ENCODE data around the gene DUOXA2.

The DUOXA2 gene

DNA sequence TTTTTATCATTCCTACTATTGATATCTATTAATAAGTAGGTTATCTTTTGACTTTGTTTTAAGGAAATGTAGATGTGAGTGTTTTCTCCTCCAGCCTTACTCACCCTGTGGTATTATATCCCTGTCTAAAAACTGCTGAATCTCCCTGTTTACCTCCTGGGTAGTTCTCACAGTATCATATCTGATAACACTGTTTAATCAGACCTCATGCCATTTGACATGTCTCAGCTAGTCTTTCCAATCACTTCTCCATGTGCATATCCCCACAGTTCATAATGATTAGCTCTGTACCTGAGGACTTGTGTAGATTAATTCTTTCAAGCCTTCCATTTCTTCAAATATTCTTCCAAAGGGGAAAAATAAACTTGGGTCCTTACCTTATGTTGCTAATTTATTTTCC, 30.9 kb upstream of the DUOXA2 start:
- Mint-ChIP-seq H3K9me3 (no peaks in the 10 kb centered on the region), H3K27ac (no peak overlapping the region), H3K27me3 (ENCODE audit: low read depth, poor library complexity) (peaks cover 34% of the 10 kb centered on the region), H3K36me3 (ENCODE audit: low read depth) (no peaks in the 10 kb centered on the region), H3K4me3 (no peak overlapping the region), H3K4me1 (peaks cover 20% of the 10 kb centered on the region)
- DNase-seq = no peak
- no peak for TF ChIP-seq CTCF (IDR thresholded peaks at IDR 0.05)

- DNase-seq = no peak
- Mint-ChIP-seq H3K4me1 (peaks cover 20% of the 10 kb centered on the region), H3K27ac (no peak overlapping the region), H3K4me3 (no peak overlapping the region), H3K27me3 (ENCODE audit: low read depth, poor library complexity) (peaks cover 39% of the 10 kb centered on the region), H3K36me3 (ENCODE audit: low read depth) (no peaks in the 10 kb centered on the region), H3K9me3 (no peaks in the 10 kb centered on the region)
- TF ChIP-seq CTCF (IDR thresholded peaks at IDR 0.05) = no peak
These were observed 30.0 kb upstream of the DUOXA2 start for GRCh38 chr15:45084163-45084562.

DNA sequence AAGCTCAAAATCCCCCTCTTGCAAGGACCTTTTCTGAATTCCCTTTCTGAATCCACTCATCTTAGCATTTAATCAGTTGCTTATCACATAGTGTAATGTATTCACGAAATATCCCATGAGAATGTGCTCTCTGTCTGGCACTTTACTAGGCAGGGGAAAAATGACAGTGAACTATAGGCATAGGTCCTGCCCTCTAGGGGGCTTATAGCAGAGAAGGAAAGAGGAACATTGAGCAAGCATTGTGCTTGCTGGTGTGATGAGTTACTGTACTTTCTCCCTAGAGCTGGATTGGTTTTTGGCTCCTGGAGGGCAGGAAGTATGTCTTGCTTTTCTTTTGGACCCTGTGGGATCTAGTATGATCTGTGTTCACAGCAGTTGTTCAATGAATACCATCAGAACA, 26.6 kb upstream of the DUOXA2 start:
- TF ChIP-seq CTCF (IDR thresholded peaks at IDR 0.05) = no peak
- Mint-ChIP-seq H3K4me3 (no peak overlapping the region), H3K9me3 (no peaks in the 10 kb centered on the region), H3K36me3 (ENCODE audit: low read depth) (no peaks in the 10 kb centered on the region), H3K4me1 (peaks cover 21% of the 10 kb centered on the region), H3K27ac (no peak overlapping the region), H3K27me3 (ENCODE audit: low read depth, poor library complexity) (peaks cover 61% of the 10 kb centered on the region)
- DNase-seq = no peak

DNA sequence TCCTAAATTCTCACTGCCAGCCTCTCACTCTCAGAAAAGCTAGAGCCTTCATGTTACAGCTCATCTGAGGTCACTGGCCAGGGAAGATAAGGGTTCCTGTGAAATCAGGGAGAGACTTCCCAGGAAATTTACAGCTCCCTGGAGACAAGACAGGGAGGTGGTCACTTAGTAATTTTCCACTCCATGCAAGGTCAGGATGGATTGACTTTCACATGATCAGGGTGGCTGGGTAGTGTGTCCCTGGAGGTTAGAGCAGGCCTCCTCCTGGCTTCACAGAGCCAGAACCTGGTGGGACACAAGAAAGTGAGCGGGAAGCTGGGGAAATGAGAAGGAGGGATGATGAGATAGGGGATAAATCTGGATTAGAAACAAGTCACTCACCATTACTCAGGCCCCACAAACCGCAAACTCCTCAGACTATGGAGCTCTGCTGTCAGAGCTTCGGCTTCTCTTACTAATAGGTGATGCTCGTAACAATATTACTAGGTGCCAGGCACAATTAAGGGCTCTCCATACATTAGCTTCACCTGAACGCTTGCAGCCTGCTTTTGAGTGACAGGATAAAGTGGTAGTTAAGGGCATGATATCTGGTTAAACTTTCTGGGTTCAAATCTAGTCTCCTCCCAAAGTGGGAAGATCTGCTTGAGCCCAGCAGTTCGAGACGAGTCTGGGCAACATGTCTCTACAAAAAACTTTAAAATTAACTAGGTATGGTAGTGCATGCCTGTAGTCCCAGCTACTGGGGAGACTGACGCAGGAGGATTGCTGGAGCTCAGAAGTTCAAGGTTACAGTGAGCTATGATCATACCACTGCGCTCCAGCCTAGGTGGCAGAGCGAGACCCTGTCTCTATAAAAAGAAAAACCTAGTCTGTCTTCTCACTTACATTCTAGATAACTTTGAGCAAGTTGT, 25.1 kb upstream of the DUOXA2 start:
- no peak overlapping the region for H3K4me3 Mint-ChIP-seq
- no peak for TF ChIP-seq CTCF (IDR thresholded peaks at IDR 0.05)
- peak overlapping the region; percentile 89 for H3K27ac Mint-ChIP-seq
- H3K9me3 Mint-ChIP-seq = no peaks in the 10 kb centered on the region
- no peaks in the 10 kb centered on the region for H3K36me3 Mint-ChIP-seq (ENCODE audit: low read depth)
- peaks cover 68% of the 10 kb centered on the region for H3K27me3 Mint-ChIP-seq (ENCODE audit: low read depth, poor library complexity)
- DNase-seq = peak; percentile 18
- H3K4me1 Mint-ChIP-seq = peaks cover 21% of the 10 kb centered on the region

DNA sequence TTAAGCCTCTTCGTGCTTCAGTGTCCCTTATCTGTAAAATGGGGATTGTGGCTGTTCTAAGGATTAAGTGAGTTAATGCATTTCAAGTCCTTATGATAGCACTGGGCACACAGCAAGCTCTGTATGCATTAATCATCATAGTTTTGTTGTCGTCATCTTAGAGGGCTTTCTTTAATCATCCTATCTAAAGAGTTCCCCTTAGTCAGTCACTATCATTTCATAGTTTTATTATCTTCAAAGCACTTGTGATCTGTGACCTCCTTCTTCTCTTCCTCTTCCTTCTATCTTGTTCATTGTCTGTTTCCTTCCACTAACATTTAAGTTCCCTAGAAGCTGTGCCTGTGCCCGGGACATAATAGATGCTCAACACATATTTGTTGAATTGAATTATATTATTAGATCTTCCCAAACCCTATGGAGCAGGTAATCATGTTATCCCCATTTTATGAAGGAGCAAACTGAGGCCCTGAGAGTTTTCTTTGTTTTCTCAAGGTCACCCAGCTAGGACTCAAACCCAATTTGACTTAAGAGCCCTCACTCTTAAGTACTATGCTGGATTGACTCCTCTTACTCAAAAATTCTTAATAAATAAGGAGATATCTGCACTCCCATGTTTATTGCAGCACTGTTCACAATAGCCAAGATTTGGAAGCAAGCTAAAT, 24.3 kb upstream of the DUOXA2 start:
- H3K4me3 Mint-ChIP-seq = no peak overlapping the region
- H3K9me3 Mint-ChIP-seq = no peaks in the 10 kb centered on the region
- no peak for TF ChIP-seq CTCF (IDR thresholded peaks at IDR 0.05)
- H3K27me3 Mint-ChIP-seq (ENCODE audit: low read depth, poor library complexity) = peaks cover 68% of the 10 kb centered on the region
- H3K36me3 Mint-ChIP-seq (ENCODE audit: low read depth) = no peaks in the 10 kb centered on the region
- no peak for DNase-seq
- H3K4me1 Mint-ChIP-seq = peaks cover 21% of the 10 kb centered on the region
- no peak overlapping the region for H3K27ac Mint-ChIP-seq

All from nephron progenitor cell (in vitro differentiated cells).